Thyroid gland (tissue), 4 donors: ENCODE results near the gene PDAP1.

Experiments used
- CTCF ChIP-seq, 6 experiments: fragments of 200-600 bp in 3 of 6; fragments of 450-650 bp in 3 of 6; sonication (generic) in 3 of 6; IDR thresholded peaks; one replicate each; pipeline ENCODE4 v1.5.1; 2016 to 2019; ENCODE audit warnings: antibody characterized with exemption in 6 of 6, mild to moderate bottlenecking in 2 of 6, inconsistent platforms in 1 of 6, moderate library complexity in 1 of 6
- POLR2A ChIP-seq, 2 donors: fragments of 450-650 bp; IDR thresholded peaks; one replicate each; pipeline ENCODE4 v1.6.1; 2017; ENCODE audit warnings: antibody characterized with exemption in 2 of 2, mild to moderate bottlenecking in 2 of 2, moderate library complexity in 1 of 2

GRCh38 chr7:99457050-99457649 lies 48.8 kb upstream of the PDAP1 start:
- TF ChIP-seq CTCF (IDR thresholded peaks at IDR 0.05) (no peak), POLR2A (IDR thresholded peaks at IDR 0.05) (no peak)
